ENCODE data around the gene KRTAP10-6. TPM values are rescaled to one million over a fixed set of nuclear protein-coding genes. Genes with fewer than 3 reads are reported as not detected.
"Not testable (repeated sequence)": the region's sequence is repeated elsewhere in the genome, so short reads cannot be mapped to it uniquely, and the experiment has no call there.

Gene KRTAP10-6
- total and polyA plus RNA-seq, 2 experiments from 2014 or later, result not detected

DNA sequence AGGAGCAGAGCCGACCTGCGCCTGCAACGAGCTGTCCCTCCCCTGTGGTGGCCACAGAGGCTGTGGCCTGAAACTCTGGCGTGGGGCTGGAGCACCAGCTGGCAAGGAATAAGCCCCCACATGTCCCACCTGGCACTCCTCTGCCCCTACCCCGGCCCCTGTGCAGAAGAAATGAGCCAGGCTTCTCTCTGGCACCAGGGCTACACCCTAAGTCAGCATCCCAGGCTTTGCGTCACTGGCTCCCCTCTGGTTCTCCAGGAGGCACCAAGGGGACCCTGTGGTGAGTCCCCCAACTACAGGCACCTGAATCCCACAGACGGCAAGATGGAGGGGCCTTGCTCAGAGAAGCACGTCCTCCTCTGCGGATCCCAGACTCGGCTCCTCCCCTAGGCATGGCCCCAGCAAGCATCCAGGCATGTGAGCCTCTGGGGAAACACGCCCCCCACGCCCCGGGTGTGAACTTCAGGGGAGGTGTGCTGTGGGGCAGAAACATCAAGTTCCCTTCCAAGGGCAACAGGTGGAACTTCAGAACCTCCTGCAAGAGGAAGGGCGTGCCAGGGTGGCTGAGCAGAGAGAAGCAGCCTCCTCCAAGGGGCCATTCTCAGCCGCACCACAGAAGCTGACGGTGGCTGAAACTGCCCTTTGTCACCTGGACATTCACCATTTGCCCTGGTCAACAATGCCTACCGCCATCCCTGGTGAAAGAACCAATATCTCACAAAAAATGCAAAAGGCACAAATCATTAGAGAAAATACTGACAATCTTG is 11.0 kb upstream of the KRTAP10-6 start:
- no peak overlapping the region for H3K4me3 ChIP-seq
- no peaks in the 10 kb centered on the region for H3K27me3 ChIP-seq
- H3K4me2 ChIP-seq, result no peak overlapping the region
- H3K36me3 ChIP-seq (replicated peaks; ENCODE audit: insufficient read depth, low read depth), result no peaks in the 10 kb centered on the region
- DNase-seq (ENCODE audit: low spot score), result no peak
- no peaks in the 10 kb centered on the region for H4K20me1 ChIP-seq (ENCODE audit: insufficient read depth, poor library complexity, severe bottlenecking)
- H3K9me2 ChIP-seq (replicated peaks; ENCODE audit: insufficient read depth), result no peaks in the 10 kb centered on the region
- no peaks in the 10 kb centered on the region for H3K79me2 ChIP-seq
- 64% methylated on average over 17 of the region's 17 CpGs for WGBS (ENCODE audit: low lambda C conversion rate, missing lambda C conversion rate)
- no peak overlapping the region for H2AFZ ChIP-seq
- H3K9me3 ChIP-seq (ENCODE audit: low read depth), result no peaks in the 10 kb centered on the region
- no peaks in the 10 kb centered on the region for H3K4me1 ChIP-seq (ENCODE audit: insufficient read depth)
- TF ChIP-seq, protein P1, sequence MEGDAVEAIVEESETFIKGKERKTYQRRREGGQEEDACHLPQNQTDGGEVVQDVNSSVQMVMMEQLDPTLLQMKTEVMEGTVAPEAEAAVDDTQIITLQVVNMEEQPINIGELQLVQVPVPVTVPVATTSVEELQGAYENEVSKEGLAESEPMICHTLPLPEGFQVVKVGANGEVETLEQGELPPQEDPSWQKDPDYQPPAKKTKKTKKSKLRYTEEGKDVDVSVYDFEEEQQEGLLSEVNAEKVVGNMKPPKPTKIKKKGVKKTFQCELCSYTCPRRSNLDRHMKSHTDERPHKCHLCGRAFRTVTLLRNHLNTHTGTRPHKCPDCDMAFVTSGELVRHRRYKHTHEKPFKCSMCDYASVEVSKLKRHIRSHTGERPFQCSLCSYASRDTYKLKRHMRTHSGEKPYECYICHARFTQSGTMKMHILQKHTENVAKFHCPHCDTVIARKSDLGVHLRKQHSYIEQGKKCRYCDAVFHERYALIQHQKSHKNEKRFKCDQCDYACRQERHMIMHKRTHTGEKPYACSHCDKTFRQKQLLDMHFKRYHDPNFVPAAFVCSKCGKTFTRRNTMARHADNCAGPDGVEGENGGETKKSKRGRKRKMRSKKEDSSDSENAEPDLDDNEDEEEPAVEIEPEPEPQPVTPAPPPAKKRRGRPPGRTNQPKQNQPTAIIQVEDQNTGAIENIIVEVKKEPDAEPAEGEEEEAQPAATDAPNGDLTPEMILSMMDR (IDR thresholded peaks at IDR 0.05; ENCODE audit: poor library complexity), result no peak
- TF ChIP-seq EZH2phosphoT487 (IDR thresholded peaks at IDR 0.05; ENCODE audit: low read depth, severe bottlenecking, unreplicated experiment) (no peak), EZH2 (IDR thresholded peaks at IDR 0.05; ENCODE audit: borderline replicate concordance) (no peak)
- no peak overlapping the region for H3K27ac ChIP-seq

DNA sequence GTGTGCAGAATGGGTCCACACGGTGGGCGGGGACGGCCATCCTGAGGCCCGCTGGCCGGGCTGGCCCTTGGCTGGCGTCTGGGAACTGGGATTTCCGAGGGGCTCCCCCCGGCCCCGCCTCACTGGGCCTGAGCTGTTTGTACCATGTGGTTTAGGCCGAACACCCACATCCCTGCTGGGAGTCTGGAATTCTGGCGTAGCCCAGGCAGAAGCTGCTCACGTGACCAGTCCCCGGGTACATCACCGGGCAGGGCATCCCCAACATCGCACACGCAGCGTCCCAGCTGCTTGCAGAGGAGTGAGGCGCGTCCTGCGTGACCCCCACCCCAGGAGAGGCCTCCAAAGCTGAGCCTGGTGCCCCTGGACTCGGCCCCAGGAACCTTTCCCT is 10.2 kb upstream of the KRTAP10-6 start:
- H4K20me1 ChIP-seq (ENCODE audit: insufficient read depth, poor library complexity, severe bottlenecking), result no peaks in the 10 kb centered on the region
- H3K27ac ChIP-seq, result no peak overlapping the region
- no peaks in the 10 kb centered on the region for H3K79me2 ChIP-seq
- no peak overlapping the region for H3K4me2 ChIP-seq
- no peaks in the 10 kb centered on the region for H3K9me3 ChIP-seq (ENCODE audit: low read depth)
- H3K36me3 ChIP-seq (replicated peaks; ENCODE audit: insufficient read depth, low read depth), result no peaks in the 10 kb centered on the region
- no peaks in the 10 kb centered on the region for H3K4me1 ChIP-seq (ENCODE audit: insufficient read depth)
- DNase-seq (ENCODE audit: low spot score), result no peak
- no peaks in the 10 kb centered on the region for H3K27me3 ChIP-seq
- TF ChIP-seq, protein P1 (IDR thresholded peaks at IDR 0.05; ENCODE audit: poor library complexity), result no peak
- no peak for TF ChIP-seq EZH2phosphoT487 (IDR thresholded peaks at IDR 0.05; ENCODE audit: low read depth, severe bottlenecking, unreplicated experiment)
- no peak for TF ChIP-seq EZH2 (IDR thresholded peaks at IDR 0.05; ENCODE audit: borderline replicate concordance)
- no peak overlapping the region for H2AFZ ChIP-seq
- H3K9me2 ChIP-seq (replicated peaks; ENCODE audit: insufficient read depth), result no peaks in the 10 kb centered on the region
- no peak overlapping the region for H3K4me3 ChIP-seq
- 91% methylated on average over 19 of the region's 21 CpGs for WGBS (ENCODE audit: low lambda C conversion rate, missing lambda C conversion rate)

DNA sequence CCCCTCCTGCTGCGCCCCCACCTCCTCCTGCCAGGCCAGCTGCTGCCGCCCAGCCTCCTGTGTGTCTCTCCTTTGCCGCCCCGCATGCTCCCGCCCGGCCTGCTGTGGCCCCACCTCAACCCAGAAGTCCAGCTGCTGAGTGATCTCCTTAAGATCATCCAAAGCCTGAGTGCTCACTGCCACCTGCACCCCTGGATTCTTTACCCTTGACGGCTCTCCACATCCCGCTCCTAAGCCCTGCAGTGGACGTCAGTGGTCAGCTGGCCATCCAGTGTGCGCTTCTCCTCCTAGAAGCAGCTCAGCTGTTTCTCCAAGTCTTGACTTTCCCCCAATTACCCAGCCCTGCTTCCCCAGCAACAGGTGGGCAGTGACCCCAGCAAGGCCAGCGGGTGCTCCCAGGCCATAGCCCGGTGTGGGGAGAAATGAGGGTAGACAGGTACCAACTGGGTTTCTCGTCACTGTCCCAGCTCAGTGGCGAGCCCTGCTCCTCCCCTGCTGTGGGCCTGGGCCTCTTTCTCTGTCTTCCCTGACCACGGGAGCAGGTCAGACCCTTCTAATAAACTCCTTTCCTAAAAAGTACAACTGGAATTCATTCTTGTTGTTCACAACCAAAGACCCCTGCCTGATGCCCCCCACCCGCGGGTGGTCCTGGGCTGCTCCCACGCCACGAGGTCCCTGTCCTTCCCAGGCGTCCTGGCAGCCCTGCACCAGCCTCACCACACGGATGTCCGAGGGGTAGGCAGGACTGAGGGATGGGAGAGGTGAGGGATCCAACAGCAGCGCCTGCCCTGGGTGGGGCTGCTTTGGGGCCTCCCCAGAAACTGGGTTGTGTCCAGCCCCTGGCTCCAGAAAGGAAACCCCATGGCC is 9.5 kb upstream of the KRTAP10-6 start:
- Histone ChIP-seq H3K36me3 (replicated peaks; ENCODE audit: insufficient read depth, low read depth) (no peaks in the 10 kb centered on the region), H4K20me1 (ENCODE audit: insufficient read depth, poor library complexity, severe bottlenecking) (no peaks in the 10 kb centered on the region), H3K79me2 (no peaks in the 10 kb centered on the region), H3K9me3 (ENCODE audit: low read depth) (no peaks in the 10 kb centered on the region), H3K27me3 (no peaks in the 10 kb centered on the region), H3K4me3 (no peak overlapping the region), H2AFZ (no peak overlapping the region), H3K27ac (no peak overlapping the region), H3K4me1 (ENCODE audit: insufficient read depth) (no peaks in the 10 kb centered on the region), H3K9me2 (replicated peaks; ENCODE audit: insufficient read depth) (no peaks in the 10 kb centered on the region), H3K4me2 (no peak overlapping the region)
- no peak for TF ChIP-seq EZH2phosphoT487 (IDR thresholded peaks at IDR 0.05; ENCODE audit: low read depth, severe bottlenecking, unreplicated experiment)
- TF ChIP-seq, protein P1 (IDR thresholded peaks at IDR 0.05; ENCODE audit: poor library complexity), result no peak
- TF ChIP-seq EZH2 (IDR thresholded peaks at IDR 0.05; ENCODE audit: borderline replicate concordance), result no peak
- DNase-seq (ENCODE audit: low spot score), result no peak
- WGBS (ENCODE audit: low lambda C conversion rate, missing lambda C conversion rate), result 92% methylated on average over 18 of the region's 23 CpGs

DNA sequence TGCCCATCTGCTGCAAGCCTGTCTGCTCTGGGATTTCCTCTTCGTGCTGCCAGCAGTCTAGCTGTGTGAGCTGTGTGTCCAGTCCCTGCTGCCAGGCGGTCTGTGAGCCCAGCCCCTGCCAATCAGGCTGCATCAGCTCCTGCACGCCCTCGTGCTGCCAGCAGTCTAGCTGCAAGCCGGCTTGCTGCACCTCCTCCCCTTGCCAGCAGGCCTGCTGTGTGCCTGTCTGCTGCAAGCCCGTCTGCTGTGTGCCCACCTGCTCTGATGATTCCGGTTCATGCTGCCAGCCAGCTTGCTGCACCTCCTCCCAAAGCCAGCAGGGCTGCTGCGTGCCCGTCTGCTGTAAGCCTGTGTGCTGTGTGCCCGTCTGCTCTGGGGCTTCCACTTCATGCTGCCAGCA is 8.8 kb upstream of the KRTAP10-6 start:
- not testable (repeated sequence) for H3K27me3 ChIP-seq; H3K9me3 ChIP-seq (ENCODE audit: low read depth); H3K36me3 ChIP-seq (replicated peaks; ENCODE audit: insufficient read depth, low read depth); H2AFZ ChIP-seq; H3K4me2 ChIP-seq; H3K27ac ChIP-seq; H3K9me2 ChIP-seq (replicated peaks; ENCODE audit: insufficient read depth); DNase-seq (ENCODE audit: low spot score); H3K4me3 ChIP-seq; H3K79me2 ChIP-seq; H3K4me1 ChIP-seq (ENCODE audit: insufficient read depth); H4K20me1 ChIP-seq (ENCODE audit: insufficient read depth, poor library complexity, severe bottlenecking)
- 88% methylated on average over 10 of the region's 10 CpGs for WGBS (ENCODE audit: low lambda C conversion rate, missing lambda C conversion rate)

DNA sequence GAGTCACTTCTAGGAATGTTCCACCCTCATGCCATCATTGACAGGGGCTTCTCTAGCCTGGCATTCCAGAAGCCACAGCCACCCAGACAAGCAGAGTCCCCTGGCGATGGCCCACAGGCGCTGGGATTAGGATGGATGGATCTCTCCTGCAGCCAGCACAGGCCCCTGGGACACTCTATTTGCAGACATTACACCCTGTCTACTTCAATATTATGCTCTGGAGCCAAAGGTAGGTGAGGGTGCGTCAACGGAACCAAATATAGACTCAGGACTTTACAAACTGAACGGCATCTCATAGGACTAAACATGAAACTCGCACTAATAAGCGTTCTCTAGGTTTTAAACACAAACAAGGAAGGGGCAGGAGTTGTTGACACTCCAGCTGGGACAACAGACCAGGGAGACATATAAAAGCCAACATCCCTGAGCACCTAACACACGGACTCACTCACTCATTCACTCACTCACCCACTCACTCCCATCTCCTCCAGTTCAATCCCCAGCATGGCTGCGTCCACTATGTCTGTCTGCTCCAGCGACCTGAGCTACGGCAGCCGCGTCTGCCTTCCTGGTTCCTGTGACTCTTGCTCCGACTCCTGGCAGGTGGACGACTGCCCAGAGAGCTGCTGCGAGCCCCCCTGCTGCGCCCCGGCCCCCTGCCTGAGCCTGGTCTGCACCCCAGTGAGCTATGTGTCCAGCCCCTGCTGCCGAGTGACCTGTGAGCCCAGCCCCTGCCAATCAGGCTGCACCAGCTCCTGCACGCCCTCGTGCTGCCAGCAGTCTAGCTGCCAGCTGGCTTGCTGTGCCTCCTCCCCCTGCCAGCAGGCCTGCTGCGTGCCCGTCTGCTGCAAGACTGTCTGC is 8.0 kb upstream of the KRTAP10-6 start, which contains the start of gene KRTAP10-7:
Gene KRTAP10-7 (plus strand): TSS at position 480 of the 861 bp plus-strand sequence. CDS start 25 bp downstream, at position 505.
- H3K9me2 ChIP-seq (replicated peaks; ENCODE audit: insufficient read depth); H3K9me3 ChIP-seq (ENCODE audit: low read depth); H2AFZ ChIP-seq; H3K4me3 ChIP-seq; H3K4me2 ChIP-seq; H3K36me3 ChIP-seq (replicated peaks; ENCODE audit: insufficient read depth, low read depth); H3K27ac ChIP-seq; DNase-seq (ENCODE audit: low spot score); H4K20me1 ChIP-seq (ENCODE audit: insufficient read depth, poor library complexity, severe bottlenecking); H3K79me2 ChIP-seq; H3K27me3 ChIP-seq; H3K4me1 ChIP-seq (ENCODE audit: insufficient read depth): not testable (repeated sequence)
- WGBS (ENCODE audit: low lambda C conversion rate, missing lambda C conversion rate), result 91% methylated on average over 14 of the region's 23 CpGs
